MM.1S (cell line): Measurements from ENCODE around the gene PRKCSH.
"Not testable (repeated sequence)": the region's sequence is repeated elsewhere in the genome, so short reads cannot be mapped to it uniquely, and the experiment has no call there.

Experiments used
- DNase-seq: peaks from one replicate; pipeline ENCODE4 v3.0.0-alpha.2; 2015
- H2AFZ ChIP-seq: fragments of 300-600 bp; sonication (generic); 2 replicates; pipeline ENCODE4 v1.6.0; 2016; ENCODE audit warnings: antibody characterized with exemption, low read length
- H3F3A ChIP-seq: fragments of 300-600 bp; sonication (generic); 2 replicates; pipeline ENCODE4 v1.6.1; 2016; ENCODE audit warnings: mild to moderate bottlenecking, antibody characterized with exemption, low read length, moderate library complexity, mixed read lengths; ENCODE audit not compliant: insufficient read depth
- H3K27ac ChIP-seq: fragments of 300-600 bp; sonication (generic); 2 replicates; pipeline ENCODE4 v1.5.1; 2016; ENCODE audit warnings: mild to moderate bottlenecking, low read length
- H3K27me3 ChIP-seq: fragments of 300-600 bp; sonication (generic); replicated peaks from 2 replicates; pipeline ENCODE4 v1.6.0; 2016; ENCODE audit warnings: low read length; ENCODE audit not compliant: insufficient read depth
- H3K36me3 ChIP-seq: fragments of 300-600 bp; sonication (generic); replicated peaks from 2 replicates; pipeline ENCODE4 v1.6.1; 2016; ENCODE audit warnings: mild to moderate bottlenecking, low read length, mixed read lengths; ENCODE audit not compliant: insufficient read depth
- H3K4me1 ChIP-seq: fragments of 300-600 bp; sonication (generic); 2 replicates; pipeline ENCODE4 v1.6.1; 2016; ENCODE audit warnings: low read length, mixed read lengths
- H3K4me2 ChIP-seq: fragments of 300-600 bp; sonication (generic); 2 replicates; pipeline ENCODE4 v1.6.0; 2016; ENCODE audit warnings: low read depth, low read length
- H3K4me3 ChIP-seq: fragments of 300-600 bp; sonication (generic); 2 replicates; pipeline ENCODE4 v1.5.1; 2016; ENCODE audit warnings: low read length, mixed read lengths
- H3K79me2 ChIP-seq: fragments of 300-600 bp; sonication (generic); 2 replicates; pipeline ENCODE4 v1.6.1; 2016; ENCODE audit warnings: mixed run types, low read length, mixed read lengths
- H3K9ac ChIP-seq: fragments of 300-600 bp; sonication (generic); 2 replicates; pipeline ENCODE4 v1.6.1; 2016; ENCODE audit warnings: low read length, mixed read lengths
- H3K9me2 ChIP-seq: fragments of 300-600 bp; sonication (generic); replicated peaks from 2 replicates; pipeline ENCODE4 v1.6.1; 2016; ENCODE audit warnings: mild to moderate bottlenecking, low read length, mixed read lengths; ENCODE audit not compliant: insufficient read depth
- H3K9me3 ChIP-seq: fragments of 300-600 bp; sonication (generic); replicated peaks from 2 replicates; pipeline ENCODE4 v1.6.1; 2016; ENCODE audit warnings: mild to moderate bottlenecking, low read length, mixed read lengths; ENCODE audit not compliant: insufficient read depth
- H4K20me1 ChIP-seq: fragments of 300-600 bp; sonication (generic); 2 replicates; pipeline ENCODE4 v1.6.1; 2016; ENCODE audit warnings: mild to moderate bottlenecking, low read length, moderate library complexity, mixed read lengths; ENCODE audit not compliant: insufficient read depth
- EZH2 ChIP-seq: fragments of 300-600 bp; sonication (generic); optimal IDR thresholded peaks from 2 replicates; pipeline ENCODE3; 2017; ENCODE audit warnings: low read depth, mild to moderate bottlenecking, antibody characterized with exemption, low read length, mixed read lengths
- EZH2phosphoT487 ChIP-seq: fragments of 300-600 bp; sonication (generic); IDR thresholded peaks from 2 replicates; pipeline ENCODE4 v1.6.1; 2018; ENCODE audit warnings: antibody characterized with exemption, low read length
- TF ChIP-seq, protein P1 (sequence below): fragments of 300-600 bp; sonication (generic); IDR thresholded peaks from 2 replicates; pipeline ENCODE4 v1.5.1; 2016; ENCODE audit warnings: antibody characterized with exemption, low read length, mixed read lengths

PRKCSH gene

DNA sequence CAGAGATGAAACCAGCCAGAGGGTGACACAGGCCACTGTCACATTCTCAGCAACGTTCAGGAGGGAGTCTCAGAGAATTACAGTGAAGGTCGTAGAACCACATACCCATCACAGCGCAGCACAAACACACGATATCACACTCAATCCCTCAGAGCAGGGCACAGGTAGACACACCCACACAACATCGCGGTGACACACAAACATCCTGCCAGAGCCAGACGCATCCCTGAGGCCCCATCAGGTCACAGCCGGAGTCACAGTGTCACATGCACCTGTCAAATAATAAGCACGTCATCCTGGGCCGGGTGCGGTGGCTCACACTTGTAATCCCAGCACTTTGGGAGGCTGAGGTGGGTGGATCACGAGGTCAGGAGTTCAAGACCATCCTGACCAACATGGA, 28.0 kb downstream of the PRKCSH start:
- H3K36me3 ChIP-seq, result no peaks in the 10 kb centered on the region
- H3K4me3 ChIP-seq, result no peak overlapping the region
- H3K79me2 ChIP-seq, result no peaks in the 10 kb centered on the region
- no peak overlapping the region for H3K9ac ChIP-seq
- H2AFZ ChIP-seq, result no peak overlapping the region
- H3K27ac ChIP-seq, result no peak overlapping the region
- no peak for DNase-seq
- H3K9me3 ChIP-seq, result no peaks in the 10 kb centered on the region
- H3K4me2 ChIP-seq, result no peak overlapping the region
- TF ChIP-seq EZH2 (no peak), EZH2phosphoT487 (no peak)
- TF ChIP-seq, protein P1, sequence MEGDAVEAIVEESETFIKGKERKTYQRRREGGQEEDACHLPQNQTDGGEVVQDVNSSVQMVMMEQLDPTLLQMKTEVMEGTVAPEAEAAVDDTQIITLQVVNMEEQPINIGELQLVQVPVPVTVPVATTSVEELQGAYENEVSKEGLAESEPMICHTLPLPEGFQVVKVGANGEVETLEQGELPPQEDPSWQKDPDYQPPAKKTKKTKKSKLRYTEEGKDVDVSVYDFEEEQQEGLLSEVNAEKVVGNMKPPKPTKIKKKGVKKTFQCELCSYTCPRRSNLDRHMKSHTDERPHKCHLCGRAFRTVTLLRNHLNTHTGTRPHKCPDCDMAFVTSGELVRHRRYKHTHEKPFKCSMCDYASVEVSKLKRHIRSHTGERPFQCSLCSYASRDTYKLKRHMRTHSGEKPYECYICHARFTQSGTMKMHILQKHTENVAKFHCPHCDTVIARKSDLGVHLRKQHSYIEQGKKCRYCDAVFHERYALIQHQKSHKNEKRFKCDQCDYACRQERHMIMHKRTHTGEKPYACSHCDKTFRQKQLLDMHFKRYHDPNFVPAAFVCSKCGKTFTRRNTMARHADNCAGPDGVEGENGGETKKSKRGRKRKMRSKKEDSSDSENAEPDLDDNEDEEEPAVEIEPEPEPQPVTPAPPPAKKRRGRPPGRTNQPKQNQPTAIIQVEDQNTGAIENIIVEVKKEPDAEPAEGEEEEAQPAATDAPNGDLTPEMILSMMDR, result no peak
- H3K4me1 ChIP-seq, result no peaks in the 10 kb centered on the region
- no peaks in the 10 kb centered on the region for H4K20me1 ChIP-seq
- H3F3A ChIP-seq, result no peaks in the 10 kb centered on the region
- H3K9me2 ChIP-seq, result no peaks in the 10 kb centered on the region
- peaks cover 47% of the 10 kb centered on the region for H3K27me3 ChIP-seq

DNA sequence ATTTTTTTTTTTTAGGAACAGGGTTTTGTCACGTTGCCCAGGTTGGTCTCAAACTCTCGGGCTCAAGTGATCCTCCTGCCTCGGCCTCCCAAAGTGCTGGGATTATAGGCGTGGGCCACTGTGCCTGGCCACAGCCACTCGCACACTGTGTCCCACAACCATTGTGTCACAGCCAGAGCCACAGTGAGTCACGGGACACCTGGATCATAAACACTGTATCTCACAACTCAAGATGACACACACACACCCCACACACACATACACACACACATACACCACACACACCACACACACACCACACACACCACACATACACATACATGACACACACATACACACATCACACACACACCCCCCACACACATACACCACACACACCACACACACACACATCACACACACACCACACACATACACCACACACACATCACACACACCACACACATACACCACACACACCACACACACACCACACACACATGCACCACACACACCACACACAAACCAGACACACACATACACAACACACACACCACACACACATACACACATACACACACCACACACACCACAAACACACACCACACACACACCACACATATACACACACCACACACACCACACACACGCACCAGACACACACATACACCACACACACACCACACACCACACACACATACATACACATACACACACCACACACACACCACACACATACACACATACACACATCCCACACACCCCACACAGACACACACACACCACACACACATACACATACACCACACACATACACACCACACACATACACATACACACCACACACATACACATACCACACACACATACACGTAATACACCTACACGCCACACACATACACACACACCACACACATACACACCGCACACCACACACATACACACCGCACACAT, 29.2 kb downstream of the PRKCSH start:
- no peak for TF ChIP-seq EZH2phosphoT487
- no peak for TF ChIP-seq EZH2
- TF ChIP-seq, protein P1, result no peak
- Histone ChIP-seq H3K27ac (no peak overlapping the region), H3K4me1 (no peaks in the 10 kb centered on the region), H3K9me3 (no peaks in the 10 kb centered on the region), H3K27me3 (peaks cover 49% of the 10 kb centered on the region), H3K9me2 (no peaks in the 10 kb centered on the region), H3K9ac (no peak overlapping the region), H3K36me3 (no peaks in the 10 kb centered on the region), H3K4me3 (no peak overlapping the region), H3K79me2 (no peaks in the 10 kb centered on the region), H2AFZ (no peak overlapping the region), H3F3A (no peaks in the 10 kb centered on the region), H4K20me1 (no peaks in the 10 kb centered on the region), H3K4me2 (no peak overlapping the region)
- no peak for DNase-seq

DNA sequence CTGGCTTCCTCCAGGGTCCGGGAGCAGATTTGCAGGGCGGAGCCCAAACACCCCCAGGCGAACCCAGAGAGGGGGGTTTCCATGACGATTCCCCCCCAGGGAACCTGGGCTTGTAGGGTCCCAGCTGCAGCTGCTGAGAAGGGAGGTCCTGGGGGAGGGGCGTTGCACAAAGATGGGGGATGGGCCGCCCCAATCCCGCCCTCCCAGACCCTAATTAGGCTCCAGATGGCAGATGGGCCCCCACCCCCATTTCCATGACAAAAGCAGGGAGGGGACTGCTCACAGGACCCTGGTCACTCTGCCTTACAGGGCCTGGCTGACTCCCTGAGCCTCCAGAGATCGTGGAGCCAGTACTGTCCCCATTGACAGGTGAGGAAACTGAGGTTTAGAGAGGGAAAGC, 30.2 kb downstream of the PRKCSH start:
- no peak overlapping the region for H3K4me2 ChIP-seq
- H3K27ac ChIP-seq, result no peak overlapping the region
- TF ChIP-seq, protein P1, result no peak
- TF ChIP-seq EZH2 (no peak), EZH2phosphoT487 (no peak)

DNA sequence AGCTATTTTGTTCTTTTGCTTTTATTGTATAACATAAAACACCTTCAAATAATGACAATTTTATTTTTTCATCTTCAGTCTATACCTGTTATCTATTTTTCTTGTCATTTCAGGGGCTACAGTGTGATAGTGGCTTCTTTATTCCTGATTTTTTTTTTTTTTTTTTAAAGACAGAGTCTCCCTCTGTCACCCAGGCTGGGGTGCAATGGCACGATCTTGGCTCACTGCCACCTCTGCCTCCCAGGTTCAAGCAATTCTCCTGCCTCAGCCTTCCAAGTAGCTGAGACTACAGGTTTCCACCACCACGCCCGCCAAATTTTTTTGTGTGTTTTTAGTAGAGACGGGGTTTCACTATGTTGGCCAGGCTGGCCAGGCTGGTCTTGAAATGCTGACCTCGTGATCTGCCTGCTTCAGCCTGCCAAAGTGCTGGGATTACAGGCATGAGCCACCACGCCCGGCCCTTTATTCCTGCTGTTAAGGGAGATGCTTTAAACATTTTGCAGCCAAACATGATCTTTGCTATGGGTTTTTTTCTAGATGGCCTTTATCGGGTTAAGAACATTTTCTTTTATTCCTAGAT, 32.9 kb downstream of the PRKCSH start:
- H4K20me1 ChIP-seq, H3K9me3 ChIP-seq, H3K4me1 ChIP-seq, H3K4me3 ChIP-seq, H3K79me2 ChIP-seq, H3K36me3 ChIP-seq, H3K4me2 ChIP-seq, H2AFZ ChIP-seq, DNase-seq, H3K9me2 ChIP-seq, H3K27ac ChIP-seq, H3K9ac ChIP-seq, H3F3A ChIP-seq: not testable (repeated sequence)
- H3K27me3 ChIP-seq, result peaks cover 44% of the 10 kb centered on the region

More for the DNA sequence above, 30.2 kb downstream of the PRKCSH start:
- Histone ChIP-seq H3K36me3 (no peaks in the 10 kb centered on the region), H2AFZ (no peak overlapping the region), H3K9me3 (no peaks in the 10 kb centered on the region), H3K27me3 (peaks cover 41% of the 10 kb centered on the region), H3K4me1 (no peaks in the 10 kb centered on the region), H3K9me2 (no peaks in the 10 kb centered on the region), H3F3A (no peaks in the 10 kb centered on the region), H3K79me2 (no peaks in the 10 kb centered on the region), H4K20me1 (no peaks in the 10 kb centered on the region), H3K9ac (no peak overlapping the region), H3K4me3 (no peak overlapping the region)
- no peak for DNase-seq
